Osteoblast (primary cell): ENCODE data around the gene CARTPT. TPM values are rescaled to one million over a fixed set of nuclear protein-coding genes. Genes with fewer than 3 reads are reported as not detected.
A peak's percentile ranks its signal among the peaks of the same experiment; 100 is the strongest.

Source experiments
- DNase-seq: peaks from one replicate; pipeline ENCODE4 v3.0.0; 2011; ENCODE audit warnings: low spot score, mixed read lengths; ENCODE audit not compliant: insufficient read length; ENCODE audit errors: missing footprints
- H2AFZ ChIP-seq: 2 replicates; pipeline ENCODE4 v1.6.0; 2011; ENCODE audit warnings: mild to moderate bottlenecking, low read length
- H3K27ac ChIP-seq: 2 replicates; pipeline ENCODE4 v1.5.1; 2011; ENCODE audit warnings: mild to moderate bottlenecking, low read depth, low read length, moderate library complexity
- H3K27me3 ChIP-seq: 2 replicates; pipeline ENCODE4 v1.6.0; 2012; ENCODE audit warnings: mild to moderate bottlenecking, control low read depth, inconsistent platforms, low read length, moderate library complexity; ENCODE audit not compliant: insufficient read depth
- H3K36me3 ChIP-seq: 2 replicates; pipeline ENCODE4 v1.5.1; 2011; ENCODE audit warnings: mild to moderate bottlenecking, low read length, control low read depth, moderate library complexity; ENCODE audit not compliant: insufficient read depth
- H3K4me1 ChIP-seq: 2 replicates; pipeline ENCODE4 v1.5.1; 2011; ENCODE audit warnings: mild to moderate bottlenecking, low read length, control low read depth, moderate library complexity; ENCODE audit not compliant: insufficient read depth
- H3K4me2 ChIP-seq: 2 replicates; pipeline ENCODE4 v1.6.0; 2011; ENCODE audit warnings: mild to moderate bottlenecking, low read length; ENCODE audit not compliant: insufficient read depth
- H3K4me3 ChIP-seq: fragments of 200-600 bp; sonication (generic); 3 replicates; pipeline ENCODE4 v1.5.1; 2012; ENCODE audit warnings: mild to moderate bottlenecking, low read length, inconsistent platforms; ENCODE audit not compliant: insufficient read depth
- H3K79me2 ChIP-seq: 2 replicates; pipeline ENCODE4 v1.6.0; 2012; ENCODE audit warnings: mild to moderate bottlenecking, low read length, control low read depth, inconsistent platforms; ENCODE audit not compliant: insufficient read depth
- H3K9me3 ChIP-seq: 2 replicates; pipeline ENCODE4 v1.5.1; 2011; ENCODE audit warnings: low read depth, low read length, control low read depth
- H4K20me1 ChIP-seq: 2 replicates; pipeline ENCODE4 v1.6.0; 2012; ENCODE audit warnings: mild to moderate bottlenecking, low read length, control low read depth; ENCODE audit not compliant: insufficient read depth
- total RNA-seq: library from RNA; depleted of rRNA; stranded (reverse); fragments of >200 nt; gene quantifications from 2 replicates; pipeline ENCODE4 v1.2.3, GENCODE V29; 2012
- TF ChIP-seq, protein P1 (sequence below): IDR thresholded peaks from 2 replicates; pipeline ENCODE4 v1.5.1; 2011; ENCODE audit warnings: mild to moderate bottlenecking, low read depth, low read length, moderate library complexity; ENCODE audit errors: extremely low read depth

CARTPT gene
- total RNA-seq, 1 donor = not detected

DNA sequence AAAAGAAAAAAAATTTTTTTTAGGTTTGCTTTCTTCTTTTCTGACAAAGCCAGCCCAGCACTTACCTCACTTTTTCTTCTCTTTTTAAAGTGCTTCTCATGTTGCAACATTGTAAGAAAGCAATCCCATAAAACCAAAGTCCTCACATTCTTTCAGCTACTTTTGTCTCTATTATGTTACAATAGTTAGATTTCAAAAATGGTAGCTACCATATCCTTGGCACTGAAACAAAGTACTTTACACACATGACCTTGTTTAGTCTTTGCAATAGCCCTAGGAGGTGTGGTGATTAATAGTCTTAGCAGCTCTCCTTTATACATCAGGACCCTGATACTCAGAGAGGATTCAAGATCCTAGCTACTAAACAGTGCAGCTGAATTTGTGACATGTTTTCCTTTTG lies 23.5 kb upstream of the CARTPT start:
- Histone ChIP-seq H3K9me3 (no peaks in the 10 kb centered on the region), H3K27me3 (peaks cover 17% of the 10 kb centered on the region), H4K20me1 (no peaks in the 10 kb centered on the region), H2AFZ (no peak overlapping the region), H3K79me2 (no peaks in the 10 kb centered on the region), H3K27ac (no peak overlapping the region), H3K4me1 (no peaks in the 10 kb centered on the region), H3K36me3 (no peaks in the 10 kb centered on the region), H3K4me3 (no peak overlapping the region), H3K4me2 (no peak overlapping the region)
- no peak for DNase-seq
- TF ChIP-seq, protein P1, sequence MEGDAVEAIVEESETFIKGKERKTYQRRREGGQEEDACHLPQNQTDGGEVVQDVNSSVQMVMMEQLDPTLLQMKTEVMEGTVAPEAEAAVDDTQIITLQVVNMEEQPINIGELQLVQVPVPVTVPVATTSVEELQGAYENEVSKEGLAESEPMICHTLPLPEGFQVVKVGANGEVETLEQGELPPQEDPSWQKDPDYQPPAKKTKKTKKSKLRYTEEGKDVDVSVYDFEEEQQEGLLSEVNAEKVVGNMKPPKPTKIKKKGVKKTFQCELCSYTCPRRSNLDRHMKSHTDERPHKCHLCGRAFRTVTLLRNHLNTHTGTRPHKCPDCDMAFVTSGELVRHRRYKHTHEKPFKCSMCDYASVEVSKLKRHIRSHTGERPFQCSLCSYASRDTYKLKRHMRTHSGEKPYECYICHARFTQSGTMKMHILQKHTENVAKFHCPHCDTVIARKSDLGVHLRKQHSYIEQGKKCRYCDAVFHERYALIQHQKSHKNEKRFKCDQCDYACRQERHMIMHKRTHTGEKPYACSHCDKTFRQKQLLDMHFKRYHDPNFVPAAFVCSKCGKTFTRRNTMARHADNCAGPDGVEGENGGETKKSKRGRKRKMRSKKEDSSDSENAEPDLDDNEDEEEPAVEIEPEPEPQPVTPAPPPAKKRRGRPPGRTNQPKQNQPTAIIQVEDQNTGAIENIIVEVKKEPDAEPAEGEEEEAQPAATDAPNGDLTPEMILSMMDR = no peak

DNA sequence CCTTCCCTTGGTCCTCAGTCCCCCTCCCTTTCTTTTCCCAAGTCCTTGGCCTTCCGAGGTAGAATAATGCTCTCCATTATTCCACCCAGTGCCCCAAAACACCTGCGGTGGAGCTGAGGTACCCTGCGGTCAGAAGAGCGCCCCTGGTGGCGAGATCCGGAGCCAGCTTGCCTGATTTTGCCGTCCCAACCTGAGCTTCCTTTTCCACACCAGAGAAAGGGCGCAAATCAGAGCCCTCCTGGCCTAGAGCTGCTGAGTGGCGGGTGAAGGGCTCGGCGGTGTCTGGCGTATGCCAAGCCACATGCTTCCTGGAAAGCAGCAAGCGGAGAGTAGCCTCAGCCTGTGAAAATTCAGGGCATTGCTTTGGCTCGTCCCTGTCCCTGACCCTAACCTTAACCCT lies 21.1 kb upstream of the CARTPT start:
- H3K9me3 ChIP-seq = no peaks in the 10 kb centered on the region
- peaks cover 25% of the 10 kb centered on the region for H3K27me3 ChIP-seq
- no peak overlapping the region for H3K4me3 ChIP-seq
- no peaks in the 10 kb centered on the region for H3K36me3 ChIP-seq
- no peaks in the 10 kb centered on the region for H4K20me1 ChIP-seq
- DNase-seq = no peak
- no peaks in the 10 kb centered on the region for H3K79me2 ChIP-seq
- TF ChIP-seq, protein P1 = peak; percentile 59
- H2AFZ ChIP-seq = no peak overlapping the region
- H3K4me2 ChIP-seq = no peak overlapping the region
- H3K27ac ChIP-seq = no peak overlapping the region
- no peaks in the 10 kb centered on the region for H3K4me1 ChIP-seq

DNA sequence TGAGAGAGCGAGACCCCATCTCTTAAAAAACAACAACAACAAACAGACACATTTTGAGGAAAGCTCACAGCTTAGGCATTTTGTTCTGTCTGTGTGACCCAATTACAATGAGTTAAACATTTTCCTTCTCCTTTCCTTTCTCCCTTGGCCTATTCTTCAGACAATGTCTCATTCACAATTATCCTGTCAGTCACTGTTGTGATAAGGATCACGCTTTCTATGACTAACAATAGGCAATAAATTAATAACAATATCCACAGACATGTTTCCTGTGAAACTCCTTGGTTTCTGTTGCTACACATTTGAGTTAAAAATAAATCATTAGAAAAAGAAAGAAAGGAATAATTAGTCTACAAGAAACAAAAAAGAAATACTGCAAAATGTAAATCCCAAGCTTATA lies 19.8 kb upstream of the CARTPT start:
- Histone ChIP-seq H2AFZ (no peak overlapping the region), H3K27ac (no peak overlapping the region), H3K4me3 (no peak overlapping the region), H3K79me2 (no peaks in the 10 kb centered on the region), H3K4me2 (no peak overlapping the region), H3K27me3 (peaks cover 26% of the 10 kb centered on the region), H4K20me1 (no peaks in the 10 kb centered on the region), H3K36me3 (no peaks in the 10 kb centered on the region), H3K4me1 (no peaks in the 10 kb centered on the region), H3K9me3 (no peaks in the 10 kb centered on the region)
- TF ChIP-seq, protein P1 = no peak
- DNase-seq = no peak

DNA sequence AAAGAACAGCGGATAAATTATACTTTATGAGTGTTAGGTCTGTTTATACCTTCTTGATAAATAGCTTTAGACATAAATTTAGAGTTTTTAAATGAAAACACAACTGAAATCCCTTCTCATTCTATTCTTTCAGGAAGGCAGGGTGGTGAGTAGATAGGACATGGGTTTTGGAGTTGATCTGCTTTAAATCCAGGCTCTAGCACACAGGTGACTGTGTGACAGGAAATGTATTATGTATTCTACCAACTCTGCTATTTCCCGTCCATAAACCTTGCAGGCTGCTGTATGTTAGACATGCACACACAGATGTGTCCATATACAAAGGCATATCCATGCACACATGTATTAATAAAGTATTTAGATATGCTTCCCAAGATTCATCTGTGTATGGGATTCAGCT lies 19.3 kb upstream of the CARTPT start:
- H3K27me3 ChIP-seq = peaks cover 26% of the 10 kb centered on the region
- no peak overlapping the region for H2AFZ ChIP-seq
- no peaks in the 10 kb centered on the region for H3K9me3 ChIP-seq
- H4K20me1 ChIP-seq = no peaks in the 10 kb centered on the region
- H3K79me2 ChIP-seq = no peaks in the 10 kb centered on the region
- no peak overlapping the region for H3K27ac ChIP-seq
- no peak overlapping the region for H3K4me2 ChIP-seq
- H3K4me1 ChIP-seq = no peaks in the 10 kb centered on the region
- no peak overlapping the region for H3K4me3 ChIP-seq
- H3K36me3 ChIP-seq = no peaks in the 10 kb centered on the region
- peak; percentile 60 for DNase-seq
- TF ChIP-seq, protein P1 = no peak
